Activated T-cell treated with anti-CD3 and anti-CD28 coated beads, Interleukin-2, amount 50 U/mL, for 72 hours (primary cell): ENCODE data around the gene TEX29. TPM values are rescaled to one million over a fixed set of nuclear protein-coding genes. Genes with fewer than 3 reads are reported as not detected.

ENCODE experiments used
- ATAC-seq, 2 donors: fragments of 150-1000 bp; cut with Tn5 transposase; replicated peaks in 1 of 2; 2 replicates each; pipeline ENCODE4 v1.10.0; 2021; ENCODE audit warnings: moderate library complexity in 2 of 2, mild to moderate bottlenecking in 1 of 2
- DNase-seq, 2 donors: peaks; one replicate each; pipeline ENCODE4 v3.0.0; 2021 to 2022; ENCODE audit warnings: mixed read lengths in 1 of 2
- H3K27ac Mint-ChIP-seq: one replicate; pipeline ENCODE4 v1.8.0; 2022; ENCODE audit warnings: mild to moderate bottlenecking, moderate library complexity, mixed read lengths
- H3K27me3 Mint-ChIP-seq: one replicate; pipeline ENCODE4 v1.8.0; 2022; ENCODE audit warnings: low read depth, mixed read lengths
- H3K36me3 Mint-ChIP-seq, 2 donors: one replicate each; pipeline ENCODE4 v1.8.0; 2022; ENCODE audit warnings: mixed read lengths in 2 of 2, mild to moderate bottlenecking in 1 of 2; ENCODE audit not compliant: insufficient read depth in 2 of 2
- H3K4me1 Mint-ChIP-seq: one replicate; pipeline ENCODE4 v1.8.0; 2022; ENCODE audit warnings: low read depth, mixed read lengths
- H3K4me3 Mint-ChIP-seq, 2 donors: one replicate each; pipeline ENCODE4 v1.8.0; 2022; ENCODE audit warnings: mild to moderate bottlenecking in 2 of 2, mixed read lengths in 2 of 2, moderate library complexity in 2 of 2
- H3K9me3 Mint-ChIP-seq, 2 donors: one replicate each; pipeline ENCODE4 v1.8.0; 2022; ENCODE audit warnings: mixed read lengths in 2 of 2
- total RNA-seq, 2 donors: library from RNA; stranded (reverse); gene quantifications; one replicate each; pipeline ENCODE4 v1.2.3, GENCODE V29; 2022

TEX29 gene
- total RNA-seq, 2 donors from 2014 or later, result 1.1 to 1.5 TPM

- DNase-seq (no peak), ATAC-seq (no peak)
- H3K36me3 Mint-ChIP-seq, result peaks cover 0 to 5% of the 10 kb centered on the region in 2 donors
- no peaks in the 10 kb centered on the region for H3K27me3 Mint-ChIP-seq
- no peak overlapping the region for H3K4me3 Mint-ChIP-seq
- H3K9me3 Mint-ChIP-seq, result no peaks in the 10 kb centered on the region
- peak overlapping the region; percentile 74 for H3K27ac Mint-ChIP-seq
- H3K4me1 Mint-ChIP-seq, result no peaks in the 10 kb centered on the region
Measured at GRCh38 chr13:111317571-111318345, 2.7 kb upstream of the TEX29 start.

- Mint-ChIP-seq H3K9me3 (no peaks in the 10 kb centered on the region), H3K4me1 (no peaks in the 10 kb centered on the region), H3K27me3 (no peaks in the 10 kb centered on the region), H3K4me3 (no peak overlapping the region), H3K27ac (no peak overlapping the region), H3K36me3 (no peaks in the 10 kb centered on the region)
- DNase-seq, result no peak
- ATAC-seq, result no peak
Measured at GRCh38 chr13:111318386-111318785, 2.1 kb upstream of the TEX29 start.

DNA sequence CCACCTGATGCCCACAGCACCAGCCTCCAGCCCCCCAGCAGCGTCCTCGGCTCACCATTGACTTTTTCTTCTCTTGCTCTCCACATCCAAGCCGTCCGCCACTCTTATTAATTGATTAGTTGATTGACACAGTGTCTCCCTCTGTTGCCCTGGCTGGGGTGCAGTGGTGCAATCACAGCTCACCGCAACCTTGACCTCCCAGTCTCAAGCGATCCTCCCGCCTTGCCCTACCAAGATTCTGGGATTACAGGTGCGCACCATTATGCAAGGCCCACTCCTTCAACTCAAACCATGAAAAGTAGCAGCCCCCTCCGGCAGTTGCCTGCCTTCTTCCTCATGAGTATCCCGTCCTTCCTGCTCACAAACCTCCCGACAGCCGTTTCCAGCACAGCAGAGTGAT lies 921 bp upstream of the TEX29 start:
- Mint-ChIP-seq H3K9me3 (no peaks in the 10 kb centered on the region), H3K4me3 (no peak overlapping the region), H3K36me3 (no peaks in the 10 kb centered on the region), H3K27me3 (no peaks in the 10 kb centered on the region), H3K27ac (no peak overlapping the region), H3K4me1 (no peaks in the 10 kb centered on the region)
- ATAC-seq (no peak), DNase-seq (no peak)

GRCh38 chr13:111322001-111322915 lies 1.8 kb downstream of the TEX29 start:
- Mint-ChIP-seq H3K27ac (no peak overlapping the region), H3K4me1 (no peaks in the 10 kb centered on the region), H3K36me3 (no peaks in the 10 kb centered on the region), H3K4me3 (no peak overlapping the region), H3K27me3 (no peaks in the 10 kb centered on the region), H3K9me3 (no peaks in the 10 kb centered on the region)
- no peak for ATAC-seq
- no peak for DNase-seq

GRCh38 chr13:111322916-111323331 lies 2.5 kb downstream of the TEX29 start:
- no peaks in the 10 kb centered on the region for H3K27me3 Mint-ChIP-seq
- no peaks in the 10 kb centered on the region for H3K36me3 Mint-ChIP-seq
- ATAC-seq (no peak), DNase-seq (no peak)
- H3K4me3 Mint-ChIP-seq, result no peak overlapping the region
- H3K9me3 Mint-ChIP-seq, result no peaks in the 10 kb centered on the region
- H3K4me1 Mint-ChIP-seq, result no peaks in the 10 kb centered on the region
- H3K27ac Mint-ChIP-seq, result no peak overlapping the region

DNA sequence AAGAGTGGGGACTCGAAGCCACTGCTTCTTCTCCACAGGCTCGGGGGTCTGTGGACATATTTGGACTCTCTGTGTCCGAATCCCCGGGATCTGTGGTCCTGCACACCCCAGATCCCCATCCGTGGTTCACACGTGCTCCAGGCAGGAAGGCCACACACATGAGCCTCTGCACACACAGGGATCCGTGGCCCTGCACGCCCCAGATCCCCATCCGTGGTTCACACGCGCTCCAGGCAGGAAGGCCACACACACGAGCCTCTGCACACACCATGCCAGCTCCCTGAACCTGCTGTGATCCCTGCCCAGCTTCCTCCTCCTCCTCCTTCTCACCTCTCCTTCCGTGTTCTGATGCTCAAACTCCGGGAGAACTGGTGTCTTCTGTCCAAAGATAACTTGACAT lies 3.1 kb downstream of the TEX29 start:
- no peaks in the 10 kb centered on the region for H3K4me1 Mint-ChIP-seq
- H3K36me3 Mint-ChIP-seq, result no peaks in the 10 kb centered on the region
- H3K27me3 Mint-ChIP-seq, result no peaks in the 10 kb centered on the region
- ATAC-seq, result no peak
- H3K27ac Mint-ChIP-seq, result no peak overlapping the region
- no peaks in the 10 kb centered on the region for H3K9me3 Mint-ChIP-seq
- DNase-seq, result no peak
- H3K4me3 Mint-ChIP-seq, result peak overlapping the region; percentile 13 to 27

DNA sequence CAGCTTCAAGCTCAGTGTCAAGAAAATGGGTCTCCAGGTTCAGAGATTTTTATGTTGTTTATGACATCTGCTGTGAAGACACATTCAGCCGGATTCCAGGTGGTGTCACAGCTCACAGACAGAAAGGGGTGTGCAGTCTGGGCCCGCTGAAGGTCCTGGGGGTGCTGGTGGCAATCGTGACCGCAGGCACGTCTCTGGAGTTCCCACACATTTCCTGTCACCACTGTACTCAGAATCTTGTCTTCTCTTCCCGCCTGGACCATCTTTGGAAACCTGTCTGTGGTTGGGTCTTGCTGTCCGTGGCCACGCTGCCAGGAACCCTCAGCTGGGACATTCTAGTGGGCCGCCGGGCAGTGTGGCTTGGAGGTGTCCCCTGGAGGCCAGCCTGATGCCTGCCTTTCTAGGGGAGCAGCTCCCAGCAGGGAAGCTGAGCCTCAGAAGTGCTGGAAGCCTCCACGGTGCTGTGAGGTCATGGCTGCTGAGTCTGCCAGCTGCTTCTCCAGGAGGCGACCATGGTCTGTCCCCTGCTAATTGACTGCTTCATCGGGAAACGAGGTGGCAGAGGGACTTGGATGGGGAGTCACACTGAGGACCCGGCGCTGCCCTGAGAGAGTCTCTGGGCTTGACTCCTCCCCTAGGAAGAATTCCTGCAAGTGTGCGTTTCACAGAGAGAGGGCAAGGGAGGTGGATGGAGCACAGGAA lies 3.7 kb downstream of the TEX29 start:
- Mint-ChIP-seq H3K4me1 (no peaks in the 10 kb centered on the region), H3K9me3 (no peaks in the 10 kb centered on the region), H3K4me3 (peak overlapping the region; percentile 13 to 27), H3K27me3 (no peaks in the 10 kb centered on the region), H3K27ac (no peak overlapping the region), H3K36me3 (no peaks in the 10 kb centered on the region)
- DNase-seq (no peak), ATAC-seq (no peak)

- no peak overlapping the region for H3K4me3 Mint-ChIP-seq
- H3K36me3 Mint-ChIP-seq, result no peaks in the 10 kb centered on the region
- ATAC-seq, result no peak
- H3K4me1 Mint-ChIP-seq, result no peaks in the 10 kb centered on the region
- no peak overlapping the region for H3K27ac Mint-ChIP-seq
- no peaks in the 10 kb centered on the region for H3K27me3 Mint-ChIP-seq
- no peak for DNase-seq
- no peaks in the 10 kb centered on the region for H3K9me3 Mint-ChIP-seq
Measured at GRCh38 chr13:111324736-111325135, 4.3 kb downstream of the TEX29 start.

GRCh38 chr13:111325146-111325890 lies 4.9 kb downstream of the TEX29 start:
- Mint-ChIP-seq H3K4me1 (no peaks in the 10 kb centered on the region), H3K27ac (no peak overlapping the region), H3K9me3 (no peaks in the 10 kb centered on the region), H3K36me3 (peaks cover 0 to 2% of the 10 kb centered on the region in 2 donors), H3K27me3 (no peaks in the 10 kb centered on the region), H3K4me3 (no peak overlapping the region)
- DNase-seq, result no peak
- no peak for ATAC-seq

- Mint-ChIP-seq H3K4me1 (no peaks in the 10 kb centered on the region), H3K36me3 (peaks cover 0 to 2% of the 10 kb centered on the region in 2 donors), H3K9me3 (no peaks in the 10 kb centered on the region), H3K4me3 (no peak overlapping the region), H3K27ac (peak overlapping the region; percentile 28), H3K27me3 (no peaks in the 10 kb centered on the region)
- ATAC-seq (no peak), DNase-seq (no peak)
Measured at GRCh38 chr13:111325941-111326620, 5.6 kb downstream of the TEX29 start.

DNA sequence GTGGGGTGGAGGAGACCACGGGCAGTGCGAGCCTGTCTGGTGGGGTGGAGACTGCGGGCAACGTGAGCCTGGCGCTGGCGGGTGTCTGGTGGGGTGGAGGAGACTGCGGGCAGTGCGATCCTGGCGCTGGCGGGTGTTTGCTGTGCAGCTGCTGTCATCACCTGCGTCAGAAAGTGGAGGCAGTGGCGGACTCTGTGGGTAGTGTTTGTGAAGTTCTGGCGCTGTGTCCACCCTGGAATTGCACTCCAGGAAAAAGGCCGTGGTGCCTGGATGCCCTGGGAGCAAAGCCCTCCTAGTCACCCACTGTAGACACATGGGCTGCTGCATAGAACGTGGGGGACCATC lies 6.2 kb downstream of the TEX29 start:
- Mint-ChIP-seq H3K4me1 (no peaks in the 10 kb centered on the region), H3K36me3 (peaks cover 0 to 2% of the 10 kb centered on the region in 2 donors), H3K4me3 (no peak overlapping the region), H3K27ac (peak overlapping the region; percentile 28), H3K9me3 (no peaks in the 10 kb centered on the region), H3K27me3 (no peaks in the 10 kb centered on the region)
- ATAC-seq (no peak), DNase-seq (no peak)

- Mint-ChIP-seq H3K4me3 (no peak overlapping the region), H3K4me1 (no peaks in the 10 kb centered on the region), H3K27me3 (no peaks in the 10 kb centered on the region), H3K36me3 (peaks cover 0 to 2% of the 10 kb centered on the region in 2 donors), H3K27ac (no peak overlapping the region), H3K9me3 (no peaks in the 10 kb centered on the region)
- ATAC-seq (no peak), DNase-seq (no peak)
Measured at GRCh38 chr13:111326981-111327642, 6.7 kb downstream of the TEX29 start.
